GM12873 (cell line): ENCODE data around the gene ASB6.

ENCODE experiments used
- TF ChIP-seq, protein P1 (sequence below): IDR thresholded peaks from 2 replicates; pipeline ENCODE4 v1.5.1; 2012; ENCODE audit warnings: low read depth, mild to moderate bottlenecking, moderate library complexity, low read length, control low read depth; ENCODE audit not compliant: insufficient read depth; ENCODE audit errors: missing control alignments

ASB6 gene

DNA sequence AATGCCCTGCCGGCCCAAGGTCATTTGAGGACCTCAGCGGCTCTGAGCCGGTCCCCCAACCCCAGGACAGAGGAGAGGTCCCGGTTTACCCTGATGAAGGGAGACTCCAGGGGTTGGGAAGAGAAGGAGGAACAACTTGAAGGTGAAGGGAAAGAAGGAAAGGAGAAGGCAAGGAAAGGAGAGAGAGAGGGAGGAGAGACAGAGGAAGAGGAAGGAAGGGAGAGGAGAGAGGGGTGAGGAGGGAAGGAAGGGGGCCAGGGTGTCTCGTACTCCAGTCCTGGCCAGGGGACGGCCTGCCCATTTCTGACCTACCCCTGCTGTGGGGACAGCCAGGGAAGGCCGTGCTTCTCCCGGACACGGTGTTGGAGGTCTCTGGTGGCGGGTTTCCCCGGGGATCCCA lies 25.4 kb upstream of the ASB6 start:
- TF ChIP-seq, protein P1, sequence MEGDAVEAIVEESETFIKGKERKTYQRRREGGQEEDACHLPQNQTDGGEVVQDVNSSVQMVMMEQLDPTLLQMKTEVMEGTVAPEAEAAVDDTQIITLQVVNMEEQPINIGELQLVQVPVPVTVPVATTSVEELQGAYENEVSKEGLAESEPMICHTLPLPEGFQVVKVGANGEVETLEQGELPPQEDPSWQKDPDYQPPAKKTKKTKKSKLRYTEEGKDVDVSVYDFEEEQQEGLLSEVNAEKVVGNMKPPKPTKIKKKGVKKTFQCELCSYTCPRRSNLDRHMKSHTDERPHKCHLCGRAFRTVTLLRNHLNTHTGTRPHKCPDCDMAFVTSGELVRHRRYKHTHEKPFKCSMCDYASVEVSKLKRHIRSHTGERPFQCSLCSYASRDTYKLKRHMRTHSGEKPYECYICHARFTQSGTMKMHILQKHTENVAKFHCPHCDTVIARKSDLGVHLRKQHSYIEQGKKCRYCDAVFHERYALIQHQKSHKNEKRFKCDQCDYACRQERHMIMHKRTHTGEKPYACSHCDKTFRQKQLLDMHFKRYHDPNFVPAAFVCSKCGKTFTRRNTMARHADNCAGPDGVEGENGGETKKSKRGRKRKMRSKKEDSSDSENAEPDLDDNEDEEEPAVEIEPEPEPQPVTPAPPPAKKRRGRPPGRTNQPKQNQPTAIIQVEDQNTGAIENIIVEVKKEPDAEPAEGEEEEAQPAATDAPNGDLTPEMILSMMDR: no peak

- TF ChIP-seq, protein P1: no peak
Observed at GRCh38 chr9:129666575-129666974, 24.6 kb upstream of the ASB6 start.

DNA sequence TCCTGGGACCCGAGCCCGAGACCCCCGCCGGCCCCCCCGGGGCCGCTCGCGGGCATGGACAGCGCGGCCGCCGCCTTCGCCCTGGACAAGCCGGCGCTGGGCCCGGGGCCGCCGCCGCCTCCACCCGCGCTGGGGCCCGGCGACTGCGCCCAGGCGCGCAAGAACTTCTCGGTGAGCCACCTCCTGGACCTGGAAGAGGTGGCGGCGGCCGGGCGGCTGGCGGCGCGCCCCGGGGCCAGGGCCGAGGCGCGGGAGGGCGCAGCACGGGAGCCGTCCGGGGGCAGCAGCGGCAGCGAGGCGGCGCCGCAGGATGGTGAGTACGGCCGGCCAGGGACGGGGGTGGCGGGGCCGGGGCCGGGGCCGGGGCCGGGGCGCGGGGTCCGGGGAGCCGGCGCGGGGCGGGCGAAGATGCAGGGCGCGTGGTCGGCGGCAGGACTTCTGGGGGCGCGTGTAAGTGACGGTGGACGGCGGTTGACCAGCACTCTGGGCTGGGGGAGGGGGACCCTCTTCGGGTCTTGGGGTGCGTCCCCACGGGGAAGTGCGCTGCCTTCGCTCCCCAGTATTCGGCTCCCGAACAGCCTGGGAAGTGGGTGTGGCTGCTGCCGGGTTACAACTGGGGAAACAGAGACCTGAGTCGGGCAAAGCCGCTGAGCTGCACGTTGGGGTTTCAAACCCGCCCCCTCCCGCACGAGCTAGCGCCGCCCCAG lies 24.0 kb upstream of the ASB6 start:
- TF ChIP-seq, protein P1: no peak

GRCh38 chr9:129665389-129665775 lies 23.4 kb upstream of the ASB6 start, which contains the start of gene PRRX2:
TSS of gene PRRX2 (plus strand) at chr9:129665647. CDS start at chr9:129665868, 221 bp downstream.
- TF ChIP-seq, protein P1: no peak

DNA sequence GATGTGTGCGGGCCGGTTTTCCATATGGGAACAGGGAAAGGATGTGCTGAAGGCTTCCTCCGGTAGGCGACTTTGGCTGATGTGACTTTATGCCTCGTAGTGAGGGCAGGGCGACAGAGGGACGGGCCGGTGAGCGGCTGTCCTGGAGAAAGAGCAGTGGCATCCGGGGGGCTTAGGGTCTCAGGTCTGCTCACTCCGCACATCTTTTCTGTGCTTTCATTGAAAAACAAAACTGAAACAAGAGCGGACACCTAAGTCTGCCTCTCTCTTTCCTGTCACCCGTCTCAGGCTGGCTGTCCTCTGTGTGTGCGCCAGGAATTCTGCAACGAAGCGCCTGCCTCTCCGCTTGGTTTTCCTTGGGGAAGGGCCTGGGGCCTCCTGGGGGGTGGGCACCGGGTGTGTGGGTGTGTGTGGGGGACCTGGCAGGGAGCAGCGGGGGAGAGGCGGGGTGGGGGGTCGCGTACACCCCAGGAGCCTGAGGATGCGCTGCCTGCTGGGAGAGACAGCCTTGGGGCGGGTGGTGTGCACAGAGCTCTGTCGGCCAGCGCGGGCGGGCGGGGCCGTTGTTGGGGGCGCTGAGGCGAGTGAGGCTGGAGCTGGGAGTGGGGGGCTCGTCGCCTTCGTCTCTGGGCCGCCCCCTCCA lies 22.9 kb upstream of the ASB6 start:
- TF ChIP-seq, protein P1: no peak

- TF ChIP-seq, protein P1: no peak
Observed at GRCh38 chr9:129661029-129661428, 19.1 kb upstream of the ASB6 start.

DNA sequence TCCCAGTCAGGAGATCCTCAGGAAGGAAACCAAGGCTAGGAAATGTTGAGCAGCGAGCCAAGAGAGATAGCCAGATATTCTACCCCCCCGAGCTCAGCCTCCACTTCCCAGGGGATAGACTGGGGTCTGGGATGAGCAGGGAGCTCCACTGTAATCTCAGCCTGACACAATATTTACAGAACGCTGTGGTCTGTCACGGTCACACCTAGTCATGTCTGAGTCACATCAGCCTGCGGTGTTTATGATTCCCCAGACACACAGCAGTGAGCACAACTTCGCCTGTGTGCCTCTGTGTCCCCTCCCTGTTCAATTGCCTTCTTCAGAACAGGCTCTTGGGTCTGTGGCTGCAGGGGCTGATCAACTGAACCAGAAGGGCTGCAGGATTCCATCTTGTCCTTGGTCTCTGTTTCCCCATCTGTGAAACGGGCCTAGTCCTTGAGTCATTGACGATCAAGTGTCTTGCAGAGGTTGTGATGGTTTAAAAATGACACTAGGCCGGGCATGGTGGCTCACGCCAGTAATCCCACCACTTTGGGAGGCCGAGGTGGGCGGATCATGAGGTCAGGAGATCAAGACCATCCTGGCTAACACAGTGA lies 14.9 kb upstream of the ASB6 start:
- TF ChIP-seq, protein P1: no peak
